GM21619 (cell line): ENCODE data around the gene C10orf120.

Experiments used
- ATAC-seq: cut with Tn5 transposase; IDR thresholded peaks from one replicate; pipeline ENCODE4 v1.9.1; 2021; ENCODE audit not compliant: unreplicated experiment

The C10orf120 gene

GRCh38 chr10:122662231-122662630 lies 37.4 kb downstream of the C10orf120 start:
- no peak for ATAC-seq

- ATAC-seq = no peak
Observed at GRCh38 chr10:122660696-122661095, 39.0 kb downstream of the C10orf120 start.

GRCh38 chr10:122659651-122660050 lies 40.0 kb downstream of the C10orf120 start:
- ATAC-seq = no peak

- no peak for ATAC-seq
Observed at GRCh38 chr10:122659126-122659525, 40.5 kb downstream of the C10orf120 start.

GRCh38 chr10:122658356-122659049 lies 41.1 kb downstream of the C10orf120 start:
- ATAC-seq = no peak

- no peak for ATAC-seq
Observed at GRCh38 chr10:122657729-122658128, 41.9 kb downstream of the C10orf120 start.

- ATAC-seq = no peak
Observed at GRCh38 chr10:122657255-122657654, 42.4 kb downstream of the C10orf120 start.

- no peak for ATAC-seq
Observed at GRCh38 chr10:122656741-122657140, 42.9 kb downstream of the C10orf120 start.

GRCh38 chr10:122656308-122656705 lies 43.3 kb downstream of the C10orf120 start:
- ATAC-seq = no peak

GRCh38 chr10:122655524-122656307 lies 43.9 kb downstream of the C10orf120 start:
- no peak for ATAC-seq

- no peak for ATAC-seq
Observed at GRCh38 chr10:122650331-122650730, 49.3 kb downstream of the C10orf120 start.

GRCh38 chr10:122649903-122650302 lies 49.7 kb downstream of the C10orf120 start:
- no peak for ATAC-seq

- no peak for ATAC-seq
Observed at GRCh38 chr10:122648599-122649428, 50.8 kb downstream of the C10orf120 start.
